ENCODE data around the gene KCNQ1.

Gene KCNQ1

GRCh38 chr11:2693271-2694261 is 248.8 kb downstream of the KCNQ1 start:
- no peak for TF ChIP-seq CSRNP3 (CRISPR knock-in tag; IDR thresholded peaks at IDR 0.05)
- TF ChIP-seq TCF4 (CRISPR knock-in tag; IDR thresholded peaks at IDR 0.05; ENCODE audit: borderline replicate concordance), result no peak
- no peak for TF ChIP-seq GLIS3 (CRISPR knock-in tag; IDR thresholded peaks at IDR 0.05)
- TF ChIP-seq ZFP3 (CRISPR knock-in tag; IDR thresholded peaks at IDR 0.05), result no peak
- TF ChIP-seq ESRRG (CRISPR knock-in tag; IDR thresholded peaks at IDR 0.05), result no peak
- TF ChIP-seq ZFP30 (CRISPR knock-in tag; IDR thresholded peaks at IDR 0.05), result no peak
- no peak for TF ChIP-seq PATZ1 (CRISPR knock-in tag; IDR thresholded peaks at IDR 0.05; ENCODE audit: borderline replicate concordance)
- TF ChIP-seq ARNTL (CRISPR knock-in tag; IDR thresholded peaks at IDR 0.05; ENCODE audit: borderline replicate concordance, low read depth), result no peak
- no peak for ATAC-seq

- no peak for ATAC-seq
- TF ChIP-seq ZNF70 (CRISPR knock-in tag; IDR thresholded peaks at IDR 0.05), result no peak
- no peak for TF ChIP-seq POU6F1 (CRISPR knock-in tag; IDR thresholded peaks at IDR 0.05; ENCODE audit: borderline replicate concordance, low read depth)
- TF ChIP-seq SNAI2 (CRISPR knock-in tag; IDR thresholded peaks at IDR 0.05), result no peak
- TF ChIP-seq ZFP30 (CRISPR knock-in tag; IDR thresholded peaks at IDR 0.05), result no peak
- no peak for TF ChIP-seq BACH2 (CRISPR knock-in tag; IDR thresholded peaks at IDR 0.05; ENCODE audit: borderline replicate concordance)
- no peak for TF ChIP-seq CREB5 (CRISPR knock-in tag; IDR thresholded peaks at IDR 0.05; ENCODE audit: low read depth)
- no peak for TF ChIP-seq CSRNP3 (CRISPR knock-in tag; IDR thresholded peaks at IDR 0.05)
- no peak for TF ChIP-seq CSDC2 (CRISPR knock-in tag; IDR thresholded peaks at IDR 0.05)
- TF ChIP-seq ZC3H10 (CRISPR knock-in tag; IDR thresholded peaks at IDR 0.05), result no peak
- no peak for TF ChIP-seq TOX (CRISPR knock-in tag; IDR thresholded peaks at IDR 0.05; ENCODE audit: borderline replicate concordance)
- no peak for TF ChIP-seq ARNTL (CRISPR knock-in tag; IDR thresholded peaks at IDR 0.05; ENCODE audit: borderline replicate concordance, low read depth)
- TF ChIP-seq ZNF8 (CRISPR knock-in tag; IDR thresholded peaks at IDR 0.05), result no peak
- TF ChIP-seq TSHZ2 (CRISPR knock-in tag; IDR thresholded peaks at IDR 0.05), result no peak
- TF ChIP-seq GLIS3 (CRISPR knock-in tag; IDR thresholded peaks at IDR 0.05), result no peak
- no peak for TF ChIP-seq ZFP3 (CRISPR knock-in tag; IDR thresholded peaks at IDR 0.05)
Measured at GRCh38 chr11:2694495-2694894, 249.7 kb downstream of the KCNQ1 start.

Measured in SK-N-SH treated with all-trans-retinoic acid at 6 μM for 48 hours (cell line).